Ovary (tissue), 9 donors: ENCODE measurements around the gene CHRNA3. TPM values are rescaled to one million over a fixed set of nuclear protein-coding genes. Genes with fewer than 3 reads are reported as not detected.

ENCODE experiments used
- DNase-seq, 5 donors: peaks; one replicate each; pipeline ENCODE4 v3.0.0-alpha.2; 2019 to 2020
- H3K27ac ChIP-seq, 2 donors: fragments of 200-600 bp; one replicate each; pipeline versions ENCODE4 v1.5.1 to v1.8.0; 2019 to 2022
- H3K27me3 ChIP-seq: fragments of 200-600 bp; one replicate; pipeline ENCODE4 v1.8.0; 2022
- H3K36me3 ChIP-seq: fragments of 200-600 bp; sonication (generic); one replicate; pipeline ENCODE4 v1.5.1; 2019
- H3K4me1 ChIP-seq: one replicate; pipeline ENCODE4 v1.8.1; 2013; ENCODE audit warnings: mild to moderate bottlenecking, moderate library complexity; ENCODE audit not compliant: insufficient read depth
- H3K4me3 ChIP-seq: fragments of 200-600 bp; sonication (generic); one replicate; pipeline ENCODE4 v1.5.1; 2017
- H3K9me3 ChIP-seq, 2 donors: fragments of 200-600 bp in 1 of 2; sonication (generic) in 1 of 2; one replicate each; pipeline versions ENCODE4 v1.5.1 to v1.8.1; 2013 to 2019; ENCODE audit warnings: mild to moderate bottlenecking in 1 of 2, moderate library complexity in 1 of 2
- CTCF ChIP-seq, 3 donors: fragments of 450-650 bp in 2 of 3; fragments of 200-600 bp in 1 of 3; IDR thresholded peaks; one replicate each; pipeline versions ENCODE4 v1.5.1 to v1.8.0; 2016 to 2022; ENCODE audit warnings: antibody characterized with exemption in 3 of 3, mild to moderate bottlenecking in 1 of 3
- EP300 ChIP-seq: sonication (generic); formaldehyde crosslinking; IDR thresholded peaks from one replicate; pipeline ENCODE4 v1.6.1; 2017; ENCODE audit warnings: antibody characterized with exemption
- POLR2A ChIP-seq: fragments of 450-650 bp; IDR thresholded peaks from one replicate; pipeline ENCODE4 v1.6.1; 2017; ENCODE audit warnings: antibody characterized with exemption, mild to moderate bottlenecking, moderate library complexity
- WGBS, 3 donors: extraction: QIAGEN DNeasy Blood & Tissue Kit in 1 of 3; methylation state at CpG; one replicate each; pipeline versions ENCODE4 v1.1.5 to v1.1.7; 2013 to 2017; 5-methylcytosine and 5-hydroxymethylcytosine counted together
- intact Hi-C, 4 donors: fragments of 100-400 bp; cut with DNase I; formaldehyde crosslinking; loops; one replicate each; pipeline versions ENCODE4 v1.11.0 to v1.15.1; 2022 to 2023
- polyA plus RNA-seq, 2 donors: library from polyadenylated mRNA; stranded (reverse); fragments of 200-250 nt in 1 of 2; fragments of 350-450 nt in 1 of 2; fragmentation: Illumina TruSeq in 1 of 2; extraction: RNeasy Lipid Tissue Mini Kit (QIAGEN cat#74804) in 1 of 2; gene quantifications; one replicate each; pipeline ENCODE4 v1.2.3, GENCODE V29; 2013 to 2014
- total RNA-seq, 7 donors: library from RNA; depleted of rRNA in 2 of 7; stranded (reverse); fragments of >200 nt in 2 of 7; fragmentation: NEBNext Ultra II Directional in 3 of 7; extraction: Animal tissue kit (Norgen Biotek cat#: 25700) in 3 of 7; gene quantifications; one replicate each; pipeline versions ENCODE4 v1.1.0 to v1.2.4, GENCODE V29; 2016 to 2023
- donor health status: DM: no; HTN: no; CAD: no; lungs with moderate emphysema.
- donor health status: DM: no; HTN: no; CAD: no.
- donor health status: Bipolar disorder and iron deficiency.
- donor health status: DM: yes; HTN: yes; CAD: no.
- donor health status: DM: no; HTN: no; CAD: no.
- donor health status: DM: yes; HTN: yes; CAD: no.

The CHRNA3 gene
- total and polyA plus RNA-seq, 9 donors, result 0.22 to 0.27 TPM; not detected in 7

GRCh38 chr15:78663703-78664102 lies 42.9 kb upstream of the CHRNA3 start:
- DNase-seq, result no peak
- 85 to 91% (median 86%) methylated on average over 1 of the region's 1 CpG for WGBS, 3 donors
- Histone ChIP-seq H3K36me3 (no peaks in the 10 kb centered on the region), H3K4me3 (no peak overlapping the region), H3K9me3 (no peaks in the 10 kb centered on the region), H3K27ac (no peak overlapping the region), H3K27me3 (no peaks in the 10 kb centered on the region), H3K4me1 (no peaks in the 10 kb centered on the region)
- intact Hi-C loops, result no loop called here
- no peak for TF ChIP-seq CTCF (IDR thresholded peaks at IDR 0.05)

GRCh38 chr15:78662028-78662427 lies 41.2 kb upstream of the CHRNA3 start:
- no peak for TF ChIP-seq CTCF (IDR thresholded peaks at IDR 0.05)
- Histone ChIP-seq H3K4me1 (no peaks in the 10 kb centered on the region), H3K36me3 (no peaks in the 10 kb centered on the region), H3K27ac (no peak overlapping the region), H3K4me3 (no peak overlapping the region), H3K9me3 (no peaks in the 10 kb centered on the region), H3K27me3 (no peaks in the 10 kb centered on the region)
- 26 to 53% (median 34%) methylated on average over 5 of the region's 5 CpGs for WGBS, 3 donors
- DNase-seq, result no peak
- intact Hi-C loops, result no loop called here

- intact Hi-C loops, result no loop called here
- 95 to 97% (median 96%) methylated on average over 19 of the region's 19 CpGs for WGBS, 3 donors
- DNase-seq, result no peak
These were observed 40.2 kb upstream of the CHRNA3 start for GRCh38 chr15:78661001-78661400.

GRCh38 chr15:78660584-78660983 lies 39.8 kb upstream of the CHRNA3 start:
- intact Hi-C loops, result no loop called here
- H3K4me1 ChIP-seq, result no peaks in the 10 kb centered on the region
- H3K27ac ChIP-seq, result no peak overlapping the region
- no peaks in the 10 kb centered on the region for H3K9me3 ChIP-seq
- no peak overlapping the region for H3K4me3 ChIP-seq
- TF ChIP-seq CTCF (IDR thresholded peaks at IDR 0.05) (no peak), EP300 (no peak), POLR2A (no peak)
- no peaks in the 10 kb centered on the region for H3K27me3 ChIP-seq
- 74 to 78% (median 76%) methylated on average over 9 of the region's 9 CpGs for WGBS, 3 donors
- DNase-seq, result no peak
- no peaks in the 10 kb centered on the region for H3K36me3 ChIP-seq

More at GRCh38 chr15:78661001-78661400, 40.2 kb upstream of the CHRNA3 start:
- H3K27me3 ChIP-seq, result no peaks in the 10 kb centered on the region
- TF ChIP-seq CTCF (IDR thresholded peaks at IDR 0.05), result no peak
- TF ChIP-seq POLR2A, result no peak
- no peak for TF ChIP-seq EP300
- H3K4me3 ChIP-seq, result no peak overlapping the region
- H3K36me3 ChIP-seq, result no peaks in the 10 kb centered on the region
- no peaks in the 10 kb centered on the region for H3K9me3 ChIP-seq
- no peak overlapping the region for H3K27ac ChIP-seq
- H3K4me1 ChIP-seq, result no peaks in the 10 kb centered on the region

GRCh38 chr15:78658823-78659222 lies 38.0 kb upstream of the CHRNA3 start:
- Histone ChIP-seq H3K4me3 (no peak overlapping the region), H3K36me3 (no peaks in the 10 kb centered on the region), H3K4me1 (no peaks in the 10 kb centered on the region), H3K9me3 (no peaks in the 10 kb centered on the region), H3K27ac (no peak overlapping the region), H3K27me3 (no peaks in the 10 kb centered on the region)
- intact Hi-C loops, result no loop called here
- TF ChIP-seq EP300 (no peak), CTCF (IDR thresholded peaks at IDR 0.05) (no peak), POLR2A (no peak)
- no peak for DNase-seq
